Measurements from ENCODE around the gene PRKCA.

GRCh38 chr17:66535611-66536010, 233.2 kb downstream of the PRKCA start:
- no peak for TF ChIP-seq CTCF (IDR thresholded peaks at IDR 0.05)
- TF ChIP-seq POLR2AphosphoS5 (IDR thresholded peaks at IDR 0.05): no peak
- TF ChIP-seq POLR2A (IDR thresholded peaks at IDR 0.05): no peak

Measured in prostate gland (tissue), 2 donors.